T47D (cell line): ENCODE measurements around the gene ADCY2.

ENCODE experiments used
- DNase-seq, 2 experiments: peaks; one replicate each; pipeline versions ENCODE4 v3.0.0 to v3.0.0-alpha.2; 2011 to 2012; ENCODE audit warnings: low read depth in 1 of 2, low spot score in 1 of 2
- JUND ChIP-seq: IDR thresholded peaks from 2 replicates; pipeline ENCODE4 v1.6.1; 2012; ENCODE audit warnings: low read depth
- in situ Hi-C: cut with HindIII; loops from 2 replicates; pipeline ENCODE4 v1.10.0; 2016; ENCODE audit warnings: low sequenced_read_pairs, low pct_unique_long_range_greater_than_20kb

ADCY2 gene

DNA sequence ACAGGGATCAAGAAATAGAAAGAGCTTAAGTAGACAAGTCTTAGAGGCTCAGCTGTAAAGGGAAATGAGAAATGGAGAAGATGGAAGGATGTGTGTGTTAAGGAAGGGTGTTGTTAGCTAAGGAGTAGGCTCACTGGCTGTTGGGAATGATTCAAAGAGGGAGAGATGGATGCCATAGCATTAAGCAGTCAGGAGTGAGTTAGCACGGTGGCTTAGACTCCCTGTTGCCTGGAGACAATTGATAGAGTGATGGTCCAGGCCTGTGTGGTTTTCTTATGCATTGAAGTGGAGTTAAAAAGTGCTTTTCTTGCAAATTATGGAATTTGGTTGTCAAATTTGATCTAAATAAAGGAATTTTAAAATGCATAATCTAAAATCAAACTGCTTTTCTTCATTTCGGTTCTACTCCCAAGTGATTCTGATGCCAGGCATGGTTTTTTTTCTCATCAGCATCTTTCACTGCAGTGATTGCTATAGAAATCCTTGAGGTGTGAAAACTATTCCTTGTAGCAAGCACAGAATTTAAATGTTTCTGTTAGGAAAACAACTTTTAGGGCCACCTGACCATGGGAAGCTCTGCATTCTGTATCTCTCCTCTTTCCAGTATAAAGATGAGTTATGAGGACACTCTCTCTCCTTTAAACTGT is 214.7 kb downstream of the ADCY2 start:
- TF ChIP-seq JUND, result no peak
- in situ Hi-C loops, result no loop called here
- no peak for DNase-seq

DNA sequence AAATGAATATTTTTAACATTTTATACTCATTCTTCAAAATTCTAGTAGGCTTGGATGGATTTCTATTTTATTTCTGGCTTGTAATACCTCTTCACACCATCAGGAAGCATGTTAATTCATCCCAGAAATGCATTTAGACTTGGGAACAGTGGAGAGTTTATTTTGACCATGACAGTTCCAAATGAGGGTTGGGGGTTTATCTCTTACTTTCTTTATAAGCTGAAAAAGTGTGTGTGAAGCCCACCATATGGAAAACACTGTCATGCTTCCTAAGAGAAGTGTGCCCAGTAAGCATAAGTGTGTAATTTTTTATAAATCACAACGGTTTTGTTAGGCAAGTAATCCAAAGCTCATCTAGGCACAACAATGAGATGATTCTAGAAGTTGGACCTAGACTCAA is 215.6 kb downstream of the ADCY2 start:
- in situ Hi-C loops, result no loop called here
- TF ChIP-seq JUND, result no peak
- no peak for DNase-seq

DNA sequence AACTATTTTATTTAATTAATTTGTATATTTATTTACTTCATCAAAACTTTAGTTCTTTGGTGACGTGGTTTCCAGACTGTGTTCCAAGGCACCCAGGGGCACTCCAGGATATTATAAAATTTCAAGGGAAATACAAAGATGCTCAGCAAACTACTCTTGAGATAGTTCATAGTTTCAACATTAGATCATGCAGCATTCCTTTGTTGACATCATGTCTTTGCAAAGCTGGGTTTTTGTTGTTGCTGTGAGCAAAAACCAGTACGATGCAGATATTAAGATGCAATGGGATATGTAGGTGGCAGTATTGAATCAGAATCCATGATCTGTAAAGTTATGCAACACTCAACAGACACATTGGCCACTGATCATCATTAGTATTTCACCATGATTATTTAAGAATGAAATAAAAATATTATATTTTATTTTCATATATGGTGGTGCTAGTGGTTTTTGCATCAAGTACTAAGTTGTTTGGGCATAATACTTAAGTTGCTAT is 219.7 kb downstream of the ADCY2 start:
- in situ Hi-C loops, result no loop called here
- TF ChIP-seq JUND, result no peak
- DNase-seq, result peak in 1 of 2 experiments; percentile 30

DNA sequence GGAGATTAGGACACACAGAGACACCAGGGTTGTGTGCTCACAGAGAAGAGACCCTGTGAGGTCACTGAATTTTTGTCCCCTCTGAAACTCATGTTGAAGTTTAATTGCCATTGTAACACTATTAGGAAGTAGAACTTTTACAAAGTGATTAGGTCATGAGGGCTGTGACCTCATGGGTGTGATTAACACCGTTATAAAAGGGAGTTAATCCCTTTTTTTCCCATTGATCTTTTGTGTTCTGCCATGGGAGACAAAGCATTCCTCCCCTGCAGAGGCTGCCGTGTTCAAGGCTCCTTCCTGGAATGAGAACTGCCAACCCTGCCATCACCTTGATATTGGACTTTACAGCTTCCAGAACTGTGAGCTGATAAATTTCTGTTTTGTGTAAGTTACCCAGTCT is 221.0 kb downstream of the ADCY2 start:
- in situ Hi-C loops, result no loop called here
- TF ChIP-seq JUND, result no peak
- no peak for DNase-seq

DNA sequence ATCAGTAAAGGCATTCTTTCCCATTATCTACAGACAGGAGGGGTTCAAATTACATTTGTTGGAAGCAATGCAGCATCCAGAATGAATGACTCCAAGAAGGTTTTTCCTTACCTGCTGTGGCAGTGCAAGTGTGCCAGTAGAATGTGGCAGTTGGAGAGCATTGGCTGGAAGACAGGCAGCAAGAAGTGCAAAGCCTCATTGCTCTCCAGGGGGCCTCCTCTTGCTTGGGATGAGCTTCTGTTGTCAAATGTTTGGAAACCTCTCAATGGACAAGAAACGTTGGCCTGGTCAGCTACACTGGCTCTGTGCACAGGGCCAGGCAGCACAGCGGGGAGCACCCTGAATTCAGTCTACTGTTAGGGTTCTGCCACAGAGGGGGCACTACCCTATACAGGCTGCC is 226.6 kb downstream of the ADCY2 start:
- no peak for TF ChIP-seq JUND
- in situ Hi-C loops, result no loop called here
- no peak for DNase-seq

DNA sequence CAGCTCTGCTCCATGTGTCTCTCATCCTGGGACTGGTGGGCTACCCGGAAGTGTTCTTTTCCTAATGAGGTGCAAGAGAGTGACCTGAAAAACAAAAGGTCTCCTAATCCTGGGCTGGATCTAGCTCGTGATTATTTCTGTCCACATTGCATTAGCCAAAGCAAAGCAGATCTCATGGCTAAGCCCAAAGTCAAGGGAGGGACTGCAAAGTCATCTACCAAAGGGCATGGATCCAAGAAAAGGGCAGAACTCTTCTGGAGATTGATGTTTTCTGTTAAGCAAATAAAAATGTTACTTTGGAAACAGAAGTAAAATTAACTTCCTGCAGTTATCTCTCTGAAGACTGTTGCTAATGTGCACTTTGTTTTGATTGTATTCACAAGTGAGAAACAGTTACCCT is 229.8 kb downstream of the ADCY2 start:
- no peak for TF ChIP-seq JUND
- in situ Hi-C loops, result no loop called here
- DNase-seq, result no peak

DNA sequence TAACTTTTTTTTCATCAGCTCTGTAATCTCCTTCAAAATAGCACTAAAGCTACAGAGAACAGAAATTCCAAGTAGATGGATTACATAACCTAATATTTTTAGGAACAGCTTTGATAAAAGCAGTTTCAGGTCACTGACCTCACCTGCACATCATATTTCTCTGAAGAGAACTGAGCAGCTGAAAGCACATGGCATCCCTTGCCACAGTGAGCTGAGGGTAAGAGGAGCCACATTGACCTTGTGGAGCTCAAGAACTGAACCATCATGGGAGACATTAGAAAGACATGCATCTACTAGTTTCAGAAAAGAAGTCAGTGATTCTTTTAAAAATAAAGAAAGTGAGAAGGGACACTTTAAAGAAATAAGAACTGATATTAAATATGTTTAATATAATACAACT is 232.3 kb downstream of the ADCY2 start:
- no peak for DNase-seq
- in situ Hi-C loops, result no loop called here
- TF ChIP-seq JUND, result no peak

DNA sequence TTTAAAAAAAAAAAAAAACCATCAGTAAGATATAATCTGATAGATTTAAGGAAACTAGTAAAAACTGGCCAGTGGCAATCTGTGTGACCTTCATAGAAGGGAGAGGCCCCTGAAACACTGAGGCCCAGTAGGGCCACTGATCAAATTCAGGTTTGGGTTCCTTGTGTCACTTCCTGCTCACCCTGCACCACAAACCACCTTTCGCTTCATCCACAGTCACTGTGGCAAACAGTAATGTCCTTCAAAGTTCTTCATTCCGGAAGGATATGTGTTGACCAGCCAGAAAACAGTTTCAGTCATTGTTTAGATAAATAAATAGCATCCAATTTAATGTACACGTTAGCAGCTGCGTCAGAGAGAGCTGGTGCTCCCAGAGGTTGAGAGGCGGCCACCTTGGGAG is 232.9 kb downstream of the ADCY2 start:
- TF ChIP-seq JUND, result no peak
- in situ Hi-C loops, result no loop called here
- DNase-seq, result no peak

DNA sequence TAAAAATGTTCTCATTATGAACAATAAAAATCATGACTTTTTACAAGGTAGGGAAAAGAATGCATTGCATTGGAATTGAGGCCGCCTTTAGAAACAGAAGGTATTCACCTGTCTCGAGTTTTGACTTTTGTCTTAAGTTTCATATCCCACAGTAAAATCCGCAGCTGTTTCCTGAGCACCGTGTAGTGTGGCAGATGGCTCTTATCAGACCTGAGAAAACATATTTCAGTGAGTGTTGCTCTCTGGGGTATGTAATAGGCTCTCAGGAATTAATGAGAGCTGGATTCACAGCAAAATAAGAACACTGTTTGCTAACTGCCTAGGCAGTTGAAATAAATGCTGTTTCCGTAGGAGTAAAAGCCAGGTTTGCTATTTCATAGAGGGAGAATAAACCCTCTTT is 233.6 kb downstream of the ADCY2 start:
- no peak for DNase-seq
- in situ Hi-C loops, result no loop called here
- no peak for TF ChIP-seq JUND

DNA sequence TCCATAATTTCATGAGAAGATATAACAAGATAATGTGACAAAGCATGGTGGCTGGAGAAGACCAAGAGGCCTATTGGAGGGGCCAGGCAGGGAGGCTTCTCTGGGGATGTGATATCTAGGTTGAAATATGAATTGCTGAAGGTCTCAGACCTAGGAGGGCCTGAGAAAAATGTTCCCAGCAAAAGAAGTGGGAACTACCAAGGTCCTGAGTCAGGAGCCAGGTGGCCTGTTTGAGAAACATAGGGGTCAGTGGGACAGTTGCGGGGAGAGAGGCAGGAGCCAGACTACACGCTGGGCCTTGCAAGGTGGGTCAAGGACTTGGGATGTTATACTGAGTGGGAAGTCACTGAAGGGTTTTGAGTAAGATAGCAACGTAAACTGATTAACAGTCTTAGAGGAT is 238.9 kb downstream of the ADCY2 start:
- in situ Hi-C loops, result no loop called here
- no peak for TF ChIP-seq JUND
- DNase-seq, result no peak

DNA sequence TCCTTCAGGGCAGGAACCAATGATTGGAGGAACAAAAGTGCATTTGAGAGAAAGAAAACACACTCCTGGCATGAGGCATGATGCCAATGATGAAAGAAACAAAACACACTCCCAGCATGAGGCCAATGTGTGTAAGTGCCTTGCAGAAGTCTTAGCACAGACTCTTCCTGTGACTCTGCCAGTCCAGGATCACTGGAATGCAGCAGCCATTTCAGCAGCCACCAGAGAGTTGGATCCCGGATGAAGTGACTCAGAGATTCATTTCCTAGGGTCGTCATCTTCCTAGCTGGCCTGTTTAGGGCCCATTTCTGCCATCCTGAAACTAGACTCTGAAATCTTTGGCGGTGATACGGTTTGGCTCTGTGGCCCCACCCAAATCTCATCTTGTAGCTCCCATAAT is 242.5 kb downstream of the ADCY2 start:
- DNase-seq, result peak in 1 of 2 experiments; percentile 47
- no peak for TF ChIP-seq JUND
- in situ Hi-C loops, result no loop called here

DNA sequence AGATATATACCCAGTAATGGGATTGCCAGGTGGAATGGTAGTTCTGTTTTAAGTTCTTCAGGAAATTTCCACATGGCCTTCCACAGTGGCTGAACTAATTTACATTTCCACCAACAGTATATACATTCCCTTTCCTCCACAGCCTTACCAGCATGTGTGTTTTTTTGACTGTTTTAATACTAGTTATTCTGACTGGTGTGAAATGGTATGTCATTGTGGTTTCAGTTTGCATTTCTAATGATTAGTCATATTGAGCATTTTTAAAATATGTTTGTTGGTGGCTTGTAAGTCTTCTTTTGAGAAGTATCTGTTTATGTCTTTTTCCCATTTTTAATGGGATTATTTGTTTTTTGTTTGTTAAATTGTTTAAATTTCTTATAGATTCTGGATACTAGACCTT is 246.1 kb downstream of the ADCY2 start:
- DNase-seq, result no peak
- in situ Hi-C loops, result no loop called here
- TF ChIP-seq JUND, result no peak

DNA sequence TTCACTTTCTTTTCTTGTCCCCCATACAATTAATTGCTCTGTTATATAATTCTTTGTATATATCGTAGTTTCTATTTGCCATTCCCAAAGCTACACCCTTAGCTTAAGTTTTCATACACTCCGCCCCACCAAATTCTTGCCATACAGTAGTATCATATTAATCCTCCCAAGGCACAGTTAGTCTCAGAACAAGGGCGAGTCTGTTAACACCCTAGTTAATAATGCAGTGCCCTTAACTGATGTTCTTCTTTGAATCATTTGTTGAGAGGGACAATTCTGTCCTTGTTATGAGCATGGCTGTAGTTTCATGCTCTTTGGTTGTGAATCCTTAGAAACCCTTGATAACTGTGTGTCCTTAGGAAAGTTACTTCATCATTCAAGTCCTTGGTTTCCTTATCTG is 248.8 kb downstream of the ADCY2 start:
- DNase-seq, result no peak
- in situ Hi-C loops, result no loop called here

DNA sequence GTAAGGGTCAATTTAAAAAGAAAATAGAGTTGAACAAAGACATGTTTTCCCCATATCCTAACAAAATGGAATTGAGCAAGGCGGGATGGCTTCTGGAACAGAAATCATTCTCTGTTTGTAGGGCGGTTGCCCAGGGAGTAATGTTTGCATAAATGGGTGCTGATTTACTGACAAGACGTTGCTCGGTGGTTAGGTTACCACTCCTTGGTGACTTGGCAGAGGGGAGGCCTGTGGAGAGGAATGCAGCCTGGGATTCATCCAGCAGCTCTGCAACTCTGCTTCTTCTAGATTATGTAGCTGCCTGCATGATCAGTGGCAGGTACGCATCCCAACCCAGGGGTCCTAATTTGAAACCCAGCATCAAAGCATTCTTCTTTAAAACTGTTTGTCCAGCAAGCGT is 254.8 kb downstream of the ADCY2 start:
- in situ Hi-C loops, result no loop called here

More for the DNA sequence above, 248.8 kb downstream of the ADCY2 start:
- no peak for TF ChIP-seq JUND

More for the DNA sequence above, 254.8 kb downstream of the ADCY2 start:
- peak; percentile 45 to 84 for DNase-seq
- no peak for TF ChIP-seq JUND
